Subcutaneous adipose tissue (tissue), 4 donors: ENCODE results near the gene MUC4. TPM values are rescaled to one million over a fixed set of nuclear protein-coding genes. Genes with fewer than 3 reads are reported as not detected.

Experiments
- CTCF ChIP-seq: fragments of 450-650 bp; IDR thresholded peaks from one replicate; pipeline ENCODE4 v1.5.1; 2016; ENCODE audit warnings: low read depth, mild to moderate bottlenecking, control low read depth, antibody characterized with exemption, moderate library complexity
- total RNA-seq, 4 donors: library from RNA; depleted of rRNA; stranded (reverse); fragments of >200 nt; gene quantifications; one replicate each; pipeline ENCODE4 v1.1.0, GENCODE V29; 2016

The MUC4 gene
- total RNA-seq, 4 donors from 2014 or later = not detected

- TF ChIP-seq CTCF = no peak
Measured at GRCh38 chr3:195807681-195808121, 4.0 kb downstream of the MUC4 start.

DNA sequence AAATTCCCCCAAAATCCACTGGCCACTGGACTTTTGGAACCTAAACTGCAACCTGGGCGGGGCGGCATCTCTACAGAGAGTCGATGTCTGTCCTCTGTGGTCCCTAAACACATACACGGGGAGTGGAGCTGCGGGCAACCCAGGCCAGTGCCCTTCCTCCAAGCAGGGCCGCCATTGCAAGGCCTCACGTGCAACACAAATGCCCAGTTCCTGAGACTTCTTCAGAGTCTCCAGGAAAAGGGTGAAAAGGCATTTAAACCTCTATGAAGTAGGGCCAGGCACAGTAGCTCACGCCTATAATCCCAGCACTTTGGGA, 4.9 kb downstream of the MUC4 start:
- TF ChIP-seq CTCF = no peak

DNA sequence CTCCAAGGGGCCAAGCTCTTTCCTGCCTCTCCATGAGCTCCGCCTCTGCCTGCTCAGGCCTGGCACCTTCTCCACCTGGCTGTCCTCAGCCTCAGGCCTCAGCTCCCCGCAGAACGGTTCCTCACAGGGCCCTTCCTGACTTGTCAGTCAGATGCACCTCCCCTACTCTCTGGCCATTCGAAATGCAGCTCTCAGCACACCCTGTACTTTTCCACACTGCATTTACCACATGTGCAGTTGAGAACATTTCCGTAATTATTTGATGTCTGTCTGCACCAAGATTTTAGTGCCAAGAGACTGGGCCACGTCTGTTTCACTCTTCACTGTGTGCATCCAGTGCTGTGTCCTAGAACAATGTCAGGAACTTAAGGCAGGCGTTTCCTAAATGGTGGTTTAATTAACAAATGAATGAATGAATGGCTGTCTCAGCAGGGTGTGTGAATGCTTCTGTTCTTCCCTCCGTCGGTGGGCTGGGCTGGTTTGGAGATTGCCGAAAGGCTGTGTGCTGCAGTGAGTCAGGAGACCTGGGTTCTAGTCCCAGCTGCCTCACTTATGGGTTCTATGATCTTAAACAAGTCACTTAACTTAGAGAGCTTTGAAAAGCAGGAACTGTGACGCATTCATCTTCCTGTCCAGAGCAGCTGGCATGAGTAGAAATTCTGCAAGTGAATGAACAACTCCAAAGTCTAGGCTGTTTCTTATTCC, 5.4 kb downstream of the MUC4 start:
- no peak for TF ChIP-seq CTCF

DNA sequence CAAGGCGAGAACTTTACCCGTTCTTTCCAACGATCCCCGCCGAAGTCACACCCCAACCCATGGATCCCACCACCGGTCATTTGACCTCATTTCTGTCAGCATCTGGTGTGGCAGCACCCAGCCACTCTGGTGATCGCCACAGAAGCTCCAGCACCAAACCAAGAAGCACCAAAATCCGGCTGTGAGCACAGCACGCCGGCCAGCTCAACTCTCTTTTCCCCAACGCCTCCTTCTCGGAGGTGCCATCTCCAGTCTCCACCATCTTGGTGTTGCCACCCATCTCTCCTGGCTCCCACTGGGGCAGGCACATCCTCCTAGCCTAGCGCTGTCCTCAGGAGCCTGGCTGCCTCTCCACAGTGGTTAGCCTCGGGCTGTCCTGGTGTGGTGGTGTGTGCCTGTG, 6.5 kb downstream of the MUC4 start:
- no peak for TF ChIP-seq CTCF

- TF ChIP-seq CTCF = no peak
Measured at GRCh38 chr3:195803289-195803908, 8.3 kb downstream of the MUC4 start.

- no peak for TF ChIP-seq CTCF
Measured at GRCh38 chr3:195802795-195803194, 8.9 kb downstream of the MUC4 start.

DNA sequence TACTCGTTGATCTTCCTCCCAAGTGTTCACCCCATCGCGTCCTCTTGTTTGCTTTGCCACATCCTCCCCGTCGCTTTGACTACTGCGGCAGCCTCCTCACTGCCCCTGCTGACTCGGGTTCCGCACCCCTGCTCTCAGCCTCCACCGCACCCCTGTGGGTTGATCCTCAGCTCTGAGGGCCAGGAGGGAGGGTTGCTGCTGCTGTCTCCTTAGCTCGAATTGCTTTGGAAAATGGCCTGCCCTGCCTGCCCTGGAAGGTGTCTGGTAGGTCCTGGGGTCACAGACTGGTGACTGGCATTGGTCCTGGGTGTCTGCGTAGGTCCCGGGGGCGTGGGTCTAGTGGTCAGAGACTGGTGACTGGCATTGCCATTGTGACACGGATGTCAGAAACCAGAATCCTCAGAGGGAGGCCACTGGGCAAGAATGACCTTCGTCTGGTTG, 9.4 kb downstream of the MUC4 start:
- TF ChIP-seq CTCF = no peak
